ENCODE data around the gene TCP1. TPM values are rescaled to one million over a fixed set of nuclear protein-coding genes. Genes with fewer than 3 reads are reported as not detected.
"Not testable (repeated sequence)": the region's sequence is repeated elsewhere in the genome, so short reads cannot be mapped to it uniquely, and the experiment has no call there.

The TCP1 gene
- total RNA-seq, 1 donor = 285 TPM

- DNase-seq (ENCODE audit: low read depth) = no peak
- TF ChIP-seq CTCF (IDR thresholded peaks at IDR 0.05; ENCODE audit: insufficient read depth, low read depth, low read length) = no peak
- no peak overlapping the region for H3K4me3 ChIP-seq (ENCODE audit: low read depth, low read length)
Measured at GRCh38 chr6:159826004-159826403, 36.6 kb upstream of the TCP1 start.

GRCh38 chr6:159824690-159825089 lies 35.3 kb upstream of the TCP1 start:
- DNase-seq (ENCODE audit: low read depth); H3K4me3 ChIP-seq (ENCODE audit: low read depth, low read length): not testable (repeated sequence)

- H3K4me3 ChIP-seq (ENCODE audit: low read depth, low read length) = no peak overlapping the region
- no peak for DNase-seq (ENCODE audit: low read depth)
- TF ChIP-seq CTCF (IDR thresholded peaks at IDR 0.05; ENCODE audit: insufficient read depth, low read depth, low read length) = no peak
Measured at GRCh38 chr6:159823953-159824352, 34.6 kb upstream of the TCP1 start.

GRCh38 chr6:159821726-159822125 lies 32.3 kb upstream of the TCP1 start:
- no peak for TF ChIP-seq CTCF (IDR thresholded peaks at IDR 0.05; ENCODE audit: insufficient read depth, low read depth, low read length)
- no peak overlapping the region for H3K4me3 ChIP-seq (ENCODE audit: low read depth, low read length)
- DNase-seq (ENCODE audit: low read depth) = no peak

GRCh38 chr6:159821122-159821521 lies 31.7 kb upstream of the TCP1 start:
- no peak for TF ChIP-seq CTCF (IDR thresholded peaks at IDR 0.05; ENCODE audit: insufficient read depth, low read depth, low read length)
- no peak overlapping the region for H3K4me3 ChIP-seq (ENCODE audit: low read depth, low read length)
- no peak for DNase-seq (ENCODE audit: low read depth)

- TF ChIP-seq CTCF (IDR thresholded peaks at IDR 0.05; ENCODE audit: insufficient read depth, low read depth, low read length) = no peak
- DNase-seq (ENCODE audit: low read depth) = no peak
- no peak overlapping the region for H3K4me3 ChIP-seq (ENCODE audit: low read depth, low read length)
Measured at GRCh38 chr6:159819932-159820640, 30.7 kb upstream of the TCP1 start.

GRCh38 chr6:159819098-159819497 lies 29.7 kb upstream of the TCP1 start:
- H3K4me3 ChIP-seq (ENCODE audit: low read depth, low read length) = no peak overlapping the region
- no peak for TF ChIP-seq CTCF (IDR thresholded peaks at IDR 0.05; ENCODE audit: insufficient read depth, low read depth, low read length)
- DNase-seq (ENCODE audit: low read depth) = no peak
